Muscle layer of duodenum (tissue), 2 donors: ENCODE measurements around the gene DENND1A.

ENCODE experiments used
- H3K27ac ChIP-seq: one replicate; pipeline ENCODE4 v1.7.0; 2013; ENCODE audit warnings: mild to moderate bottlenecking, low read length
- H3K27me3 ChIP-seq: one replicate; pipeline ENCODE4 v1.7.0; 2013; ENCODE audit warnings: low read depth, mild to moderate bottlenecking, control low read depth, low read length
- H3K36me3 ChIP-seq, 2 donors: one replicate each; pipeline ENCODE4 v1.7.0; 2013; ENCODE audit warnings: low read length in 2 of 2, control low read depth in 1 of 2, mild to moderate bottlenecking in 1 of 2; ENCODE audit not compliant: insufficient read depth in 2 of 2, control insufficient read depth in 1 of 2
- H3K4me1 ChIP-seq, 2 donors: one replicate each; pipeline ENCODE4 v1.7.0; 2013; ENCODE audit warnings: low read length in 2 of 2, mild to moderate bottlenecking in 2 of 2, control low read depth in 1 of 2, moderate library complexity in 1 of 2; ENCODE audit not compliant: insufficient read depth in 2 of 2, control insufficient read depth in 1 of 2
- H3K4me3 ChIP-seq, 2 donors: one replicate each; pipeline ENCODE4 v1.7.0; 2013; ENCODE audit warnings: low read length in 2 of 2, low read depth in 1 of 2, mild to moderate bottlenecking in 1 of 2
- H3K9me3 ChIP-seq, 2 donors: one replicate each; pipeline ENCODE4 v1.7.0; 2013; ENCODE audit warnings: low read length in 2 of 2, control low read depth in 1 of 2, mild to moderate bottlenecking in 1 of 2; ENCODE audit not compliant: control insufficient read depth in 1 of 2
- donor health status: healthy.

Gene DENND1A

DNA sequence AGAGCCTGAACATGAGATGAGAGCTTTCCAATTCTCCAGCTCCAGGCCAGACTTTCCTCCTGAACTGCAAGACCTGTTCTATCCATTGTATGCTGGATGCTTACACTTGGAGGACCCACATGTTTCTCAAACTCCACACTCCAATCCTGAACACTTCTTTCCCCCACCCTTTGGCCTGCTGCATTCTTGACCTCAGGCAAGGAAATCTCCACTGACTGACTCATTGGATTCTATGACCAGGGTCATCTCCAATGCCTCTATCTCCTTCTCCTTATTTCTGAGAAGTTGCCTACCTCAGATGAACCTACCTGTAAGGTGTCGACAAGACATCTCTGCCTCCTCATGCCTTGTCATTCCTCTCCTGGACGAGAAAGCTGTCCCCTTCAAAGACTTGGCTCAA lies 420.3 kb downstream of the DENND1A start:
- Histone ChIP-seq H3K4me3 (no peak overlapping the region), H3K27me3 (no peaks in the 10 kb centered on the region), H3K9me3 (no peaks in the 10 kb centered on the region), H3K27ac (no peak overlapping the region), H3K4me1 (no peaks in the 10 kb centered on the region), H3K36me3 (no peaks in the 10 kb centered on the region)

DNA sequence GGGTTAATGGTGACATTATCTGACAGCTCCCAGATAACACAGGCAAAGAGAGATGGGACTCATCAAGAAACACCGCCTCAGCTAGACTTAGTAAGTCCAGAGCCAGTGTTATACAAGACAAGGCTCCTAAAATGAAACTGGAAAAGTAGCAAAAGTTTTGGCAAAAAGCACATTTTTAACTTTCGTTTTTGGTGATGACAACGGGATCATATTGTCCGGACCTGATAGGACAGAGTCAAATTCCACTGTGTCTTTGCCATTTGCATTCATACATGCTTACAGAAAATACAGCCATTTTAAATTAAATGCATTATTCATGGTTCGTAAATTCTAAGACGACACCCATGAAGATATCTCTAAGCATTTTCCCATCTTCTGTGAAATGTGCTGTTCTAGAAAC lies 421.9 kb downstream of the DENND1A start:
- no peak overlapping the region for H3K27ac ChIP-seq
- no peaks in the 10 kb centered on the region for H3K36me3 ChIP-seq
- no peaks in the 10 kb centered on the region for H3K4me1 ChIP-seq
- peak overlapping the region in 1 of 2 donors; percentile 39 for H3K4me3 ChIP-seq
- no peaks in the 10 kb centered on the region for H3K9me3 ChIP-seq
- no peaks in the 10 kb centered on the region for H3K27me3 ChIP-seq

DNA sequence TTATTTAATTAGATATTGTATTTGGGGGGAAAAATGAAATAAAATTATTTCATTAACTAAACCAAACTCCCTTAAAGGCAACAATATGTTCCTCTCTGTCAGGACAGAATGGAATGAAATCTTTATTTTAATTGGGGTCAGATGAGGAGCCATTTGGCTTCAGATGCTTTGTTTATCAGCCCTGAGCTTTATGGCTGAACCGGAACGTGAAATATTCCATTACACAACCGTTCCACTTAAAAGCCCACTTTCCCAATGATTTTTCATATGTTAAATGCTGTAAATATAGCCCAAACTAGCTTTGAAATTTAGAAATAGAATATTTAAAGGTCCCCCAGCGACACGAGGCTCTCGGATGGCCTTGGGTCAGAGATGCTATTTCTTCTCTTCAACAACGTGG lies 424.4 kb downstream of the DENND1A start:
- Histone ChIP-seq H3K27ac (no peak overlapping the region), H3K4me3 (no peak overlapping the region), H3K27me3 (no peaks in the 10 kb centered on the region), H3K36me3 (no peaks in the 10 kb centered on the region), H3K9me3 (no peaks in the 10 kb centered on the region), H3K4me1 (no peaks in the 10 kb centered on the region)

DNA sequence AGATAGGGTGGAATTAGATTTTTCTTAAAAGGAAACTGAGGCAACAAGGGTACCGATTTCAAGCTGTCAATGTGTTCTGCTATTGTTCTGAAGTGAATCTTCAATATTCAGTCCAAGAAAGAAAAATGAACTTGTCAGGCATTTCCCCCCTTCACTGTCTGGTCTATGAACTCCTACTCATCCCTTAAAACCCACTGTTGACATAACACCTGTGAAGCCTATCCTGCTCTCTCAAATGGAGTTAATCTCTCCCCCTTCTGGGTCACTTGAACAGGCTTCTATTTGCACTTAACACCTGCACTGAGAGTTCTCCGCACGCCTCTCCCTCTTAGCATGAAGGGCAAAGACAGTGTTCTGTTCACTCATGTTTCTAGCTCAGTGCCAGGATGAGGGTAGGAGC lies 429.6 kb downstream of the DENND1A start:
- Histone ChIP-seq H3K4me3 (no peak overlapping the region), H3K27ac (no peak overlapping the region), H3K36me3 (no peaks in the 10 kb centered on the region), H3K4me1 (no peaks in the 10 kb centered on the region), H3K27me3 (no peaks in the 10 kb centered on the region), H3K9me3 (no peaks in the 10 kb centered on the region)

DNA sequence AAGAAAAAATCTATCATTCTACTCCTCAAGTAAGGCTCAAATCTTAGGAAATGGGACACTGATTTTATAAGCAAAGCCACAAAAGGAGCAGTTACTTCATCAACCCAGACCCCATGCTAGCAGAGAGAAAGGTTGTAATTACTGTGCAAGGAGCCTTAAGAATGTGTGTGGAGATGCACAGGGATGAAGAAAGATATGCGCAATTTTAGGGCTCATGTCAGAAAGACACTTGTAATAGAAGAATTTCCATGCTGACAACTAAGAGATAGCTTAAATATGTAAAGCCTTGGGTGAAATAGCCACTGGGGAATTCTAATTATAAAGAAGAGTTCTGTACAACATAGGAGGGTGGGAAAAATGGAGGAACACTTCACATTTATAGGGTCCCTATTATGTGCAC lies 432.1 kb downstream of the DENND1A start:
- Histone ChIP-seq H3K36me3 (no peaks in the 10 kb centered on the region), H3K4me1 (no peaks in the 10 kb centered on the region), H3K27me3 (no peaks in the 10 kb centered on the region), H3K27ac (no peak overlapping the region), H3K9me3 (no peaks in the 10 kb centered on the region), H3K4me3 (no peak overlapping the region)

DNA sequence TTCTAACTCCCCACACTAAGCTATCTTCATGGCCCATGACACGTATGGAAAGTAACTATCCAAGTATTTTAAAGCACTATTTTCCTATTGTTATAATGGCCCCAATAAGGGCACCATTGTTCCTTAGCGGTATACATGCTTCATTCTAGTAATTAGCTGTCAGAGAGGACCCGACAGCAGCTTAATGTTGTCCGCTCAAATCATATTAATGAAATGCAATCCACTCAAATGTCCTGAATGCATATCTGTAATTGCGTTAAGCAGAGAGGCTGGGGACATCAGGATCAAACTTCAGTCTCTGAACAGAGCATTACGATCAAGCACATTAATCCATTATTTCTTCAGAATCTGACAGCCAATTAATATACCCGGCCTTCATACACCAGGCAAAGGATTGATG lies 434.2 kb downstream of the DENND1A start:
- Histone ChIP-seq H3K9me3 (no peaks in the 10 kb centered on the region), H3K36me3 (no peaks in the 10 kb centered on the region), H3K27ac (no peak overlapping the region)

DNA sequence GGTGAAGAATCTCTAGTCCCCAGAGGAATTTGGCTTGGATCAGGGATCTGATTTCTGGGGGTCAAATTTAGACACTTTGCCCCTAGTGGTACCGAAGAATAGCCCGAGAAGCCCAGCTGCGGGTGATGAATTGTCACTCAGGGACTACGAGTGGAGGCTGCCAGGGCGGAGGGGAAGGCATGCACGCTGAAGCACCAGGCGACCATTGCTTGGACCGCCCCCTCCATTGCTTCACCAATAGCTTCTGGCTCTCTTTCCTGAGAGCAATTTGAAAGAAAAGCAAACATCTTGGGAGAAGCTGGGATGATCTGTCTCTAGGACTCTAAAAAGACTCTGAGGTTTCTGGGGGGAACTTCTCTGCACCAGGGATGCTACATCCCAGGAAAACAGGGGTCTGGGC lies 436.3 kb downstream of the DENND1A start:
- Histone ChIP-seq H3K4me3 (no peak overlapping the region), H3K36me3 (no peaks in the 10 kb centered on the region), H3K27me3 (no peaks in the 10 kb centered on the region), H3K27ac (no peak overlapping the region), H3K4me1 (no peaks in the 10 kb centered on the region), H3K9me3 (no peaks in the 10 kb centered on the region)

More for the DNA sequence above, 434.2 kb downstream of the DENND1A start:
- H3K4me3 ChIP-seq: no peak overlapping the region
- no peaks in the 10 kb centered on the region for H3K27me3 ChIP-seq
- no peaks in the 10 kb centered on the region for H3K4me1 ChIP-seq

DNA sequence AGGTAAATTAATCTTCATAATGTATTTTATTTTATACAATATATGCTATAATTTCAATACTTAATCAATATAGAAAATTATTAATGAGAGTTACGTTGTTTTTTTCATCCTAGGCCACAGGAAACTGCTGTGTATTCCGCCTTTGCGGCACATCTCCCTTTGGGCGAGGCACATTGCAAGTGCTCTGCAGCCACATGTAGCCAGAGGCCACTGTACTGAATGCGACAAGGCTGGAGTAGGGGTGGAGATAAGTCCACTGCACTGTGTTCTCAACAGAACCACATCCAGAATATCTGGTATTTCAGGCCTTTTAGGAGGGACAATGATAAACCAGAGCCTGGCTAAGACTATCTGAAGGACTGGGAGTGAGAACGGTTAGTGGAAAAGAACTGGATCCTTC lies 439.2 kb downstream of the DENND1A start:
- no peaks in the 10 kb centered on the region for H3K36me3 ChIP-seq
- H3K9me3 ChIP-seq: no peaks in the 10 kb centered on the region

DNA sequence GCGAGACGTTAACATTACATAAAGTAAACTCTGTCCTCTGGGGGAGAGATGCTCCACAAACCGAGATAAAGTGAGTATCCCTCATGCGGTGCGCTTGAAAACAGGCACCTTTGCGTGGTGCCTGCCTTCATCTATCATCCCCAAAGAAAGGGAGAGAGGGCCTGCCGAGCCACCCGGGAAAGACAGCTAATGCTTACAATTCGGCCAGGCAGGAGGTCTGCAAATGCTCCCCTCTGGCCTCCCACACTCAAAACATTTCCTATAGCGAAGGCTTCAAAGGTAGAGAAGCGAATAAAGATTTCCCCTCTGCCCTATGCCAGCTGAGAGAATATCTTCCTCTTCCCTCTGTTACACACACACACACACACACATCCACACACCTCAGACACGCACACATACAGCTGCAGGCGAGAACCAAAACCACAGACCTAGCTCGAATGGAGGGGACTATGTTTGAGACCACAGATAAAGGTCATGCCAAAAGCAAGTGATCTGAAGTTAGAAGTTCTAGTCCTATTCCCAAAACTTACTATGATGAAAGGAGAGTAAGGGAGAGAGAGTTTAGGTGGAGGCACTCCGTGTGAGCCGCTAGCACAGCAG lies 441.1 kb downstream of the DENND1A start:
- no peaks in the 10 kb centered on the region for H3K36me3 ChIP-seq
- H3K4me3 ChIP-seq: no peak overlapping the region
- no peaks in the 10 kb centered on the region for H3K4me1 ChIP-seq
- no peaks in the 10 kb centered on the region for H3K27me3 ChIP-seq
- H3K27ac ChIP-seq: no peak overlapping the region
- H3K9me3 ChIP-seq: no peaks in the 10 kb centered on the region

More for the DNA sequence above, 439.2 kb downstream of the DENND1A start:
- H3K27ac ChIP-seq: no peak overlapping the region
- H3K4me1 ChIP-seq: no peaks in the 10 kb centered on the region
- H3K27me3 ChIP-seq: no peaks in the 10 kb centered on the region
- no peak overlapping the region for H3K4me3 ChIP-seq

DNA sequence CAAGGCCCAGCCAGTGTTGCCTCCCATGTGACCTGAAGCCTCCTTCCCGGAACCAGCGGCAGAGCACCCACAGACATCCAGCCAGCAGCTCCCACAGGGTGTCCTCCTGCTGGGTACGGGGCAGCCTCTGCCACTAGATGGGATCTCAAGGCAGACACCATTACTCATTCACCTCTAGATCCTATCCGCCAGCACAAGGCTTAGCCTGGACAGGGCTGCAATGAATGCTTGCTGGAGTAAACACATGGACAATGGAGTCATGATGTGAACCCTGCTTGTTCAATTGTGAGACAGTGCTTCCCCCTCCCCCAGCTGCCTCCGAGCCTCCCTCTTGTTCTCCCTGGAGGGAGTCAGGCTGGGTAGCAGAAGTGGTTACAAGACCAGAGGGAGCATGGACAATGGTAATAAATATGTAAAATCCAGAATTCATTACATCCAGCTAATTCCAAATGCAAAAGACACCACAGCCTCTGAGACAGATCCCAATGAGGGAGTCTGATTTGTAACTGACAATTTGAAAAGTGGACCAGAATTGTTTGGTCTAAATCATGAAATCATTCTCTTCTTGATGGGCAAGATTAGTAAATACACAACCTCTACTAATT lies 441.9 kb downstream of the DENND1A start:
- Histone ChIP-seq H3K36me3 (no peaks in the 10 kb centered on the region), H3K9me3 (no peaks in the 10 kb centered on the region), H3K4me1 (no peaks in the 10 kb centered on the region), H3K4me3 (no peak overlapping the region), H3K27ac (no peak overlapping the region), H3K27me3 (no peaks in the 10 kb centered on the region)

DNA sequence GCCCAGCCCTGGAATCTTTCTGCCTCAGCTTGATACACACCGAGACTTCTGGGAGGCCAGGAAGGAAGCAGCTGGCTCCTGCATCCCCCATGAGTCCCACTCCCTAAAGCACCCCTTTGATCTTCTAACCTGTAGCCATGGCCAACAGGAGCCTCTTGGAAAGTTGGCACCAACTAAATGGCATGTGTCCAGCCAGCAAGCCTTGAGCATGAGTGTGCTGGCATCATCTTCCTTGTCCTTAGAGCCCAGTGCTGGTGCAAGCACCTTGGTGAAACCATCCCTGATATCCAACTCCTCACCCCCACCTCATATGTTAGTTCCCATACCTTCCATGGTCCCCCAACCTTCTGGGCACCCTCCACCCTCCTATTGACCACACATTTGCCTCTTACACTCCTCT lies 443.5 kb downstream of the DENND1A start:
- H3K27me3 ChIP-seq: no peaks in the 10 kb centered on the region
- H3K4me1 ChIP-seq: no peaks in the 10 kb centered on the region
- no peaks in the 10 kb centered on the region for H3K9me3 ChIP-seq
- no peaks in the 10 kb centered on the region for H3K36me3 ChIP-seq
- H3K27ac ChIP-seq: no peak overlapping the region
- H3K4me3 ChIP-seq: no peak overlapping the region

DNA sequence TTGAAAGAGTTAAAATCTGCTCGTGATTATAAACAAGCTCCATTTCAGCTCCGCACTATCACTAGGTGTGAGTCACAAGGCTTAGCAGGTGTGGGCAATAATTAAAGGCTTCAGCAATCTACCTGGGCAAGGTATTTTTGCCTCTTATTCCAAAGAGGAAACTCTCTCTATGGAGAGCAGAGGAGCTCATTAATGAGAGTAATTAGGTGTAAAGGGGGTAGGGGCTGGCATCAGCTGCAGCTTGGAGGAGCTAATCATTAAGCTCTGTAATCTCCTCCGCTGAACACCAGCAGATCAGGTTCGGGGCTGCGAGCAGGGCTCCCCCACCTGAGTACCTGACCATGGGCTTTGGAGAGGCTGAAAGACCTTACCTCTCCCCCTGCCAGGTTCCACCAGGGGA lies 444.7 kb downstream of the DENND1A start:
- H3K36me3 ChIP-seq: no peaks in the 10 kb centered on the region
- no peak overlapping the region for H3K4me3 ChIP-seq
- no peaks in the 10 kb centered on the region for H3K9me3 ChIP-seq
- H3K4me1 ChIP-seq: no peaks in the 10 kb centered on the region
- no peaks in the 10 kb centered on the region for H3K27me3 ChIP-seq
- H3K27ac ChIP-seq: peak overlapping the region; percentile 27
